OCI-M2 (cell line): Measurements from ENCODE around the gene DLG2.
"Not testable (repeated sequence)": the region's sequence is repeated elsewhere in the genome, so short reads cannot be mapped to it uniquely, and the experiment has no call there.

Experiments
- DNase-seq: peaks from one replicate; lab custom pipeline; 2025; ENCODE audit not compliant: unreplicated experiment; lab: John Stamatoyannopoulos, UW

Gene DLG2

GRCh38 chr11:85643191-85643614 is 16.1 kb upstream of the DLG2 start:
- no peak for DNase-seq

- DNase-seq = no peak
Measured at GRCh38 chr11:85634747-85635146, 7.6 kb upstream of the DLG2 start.

GRCh38 chr11:85628771-85629341 is 1.7 kb upstream of the DLG2 start:
- DNase-seq = no peak

DNA sequence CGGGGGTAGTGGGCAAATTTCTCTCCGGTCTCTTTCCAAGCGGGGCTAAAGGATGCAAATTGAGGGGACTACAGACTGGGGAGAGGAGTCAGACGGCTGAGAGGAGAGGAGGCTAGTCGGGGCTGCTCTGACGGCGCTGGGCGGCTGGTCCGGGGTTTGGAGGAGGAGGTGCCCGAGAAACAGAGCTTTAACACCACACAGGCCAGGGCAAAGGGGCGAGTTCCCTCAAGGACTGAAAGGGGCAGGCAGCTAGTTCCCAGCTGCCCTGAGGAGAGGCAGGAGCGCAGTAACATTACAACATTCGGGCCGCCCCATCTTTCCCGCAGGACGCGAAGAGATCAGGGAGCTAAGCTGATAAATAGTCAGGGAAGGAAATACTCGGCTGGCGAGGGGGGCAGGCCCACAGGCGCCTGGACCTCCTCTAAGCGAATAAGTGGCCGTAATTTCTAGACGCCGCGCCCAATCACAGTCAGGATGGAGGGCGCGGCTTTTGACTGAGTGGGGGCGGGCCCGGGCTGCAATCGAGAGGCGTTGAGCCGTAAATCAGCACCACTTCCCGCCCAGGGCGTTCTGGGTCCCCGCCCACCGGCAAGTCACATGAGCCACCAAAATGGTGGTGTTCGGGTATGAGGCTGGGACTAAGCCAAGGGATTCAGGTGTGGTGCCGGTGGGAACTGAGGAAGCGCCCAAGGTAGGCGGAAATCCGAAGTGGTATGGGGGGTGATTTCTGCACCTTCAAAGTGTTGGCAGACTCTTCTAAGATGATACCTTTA is 1.0 kb upstream of the DLG2 start, which contains the start of gene TMEM126B:
TMEM126B (plus strand) TSS at position 596 of the 773 bp plus-strand sequence; CDS start at position 611, 15 bp downstream.
- DNase-seq = peak; percentile 66

- DNase-seq = no peak
Measured at GRCh38 chr11:85626496-85626895, 648 bp downstream of the DLG2 start.

DNA sequence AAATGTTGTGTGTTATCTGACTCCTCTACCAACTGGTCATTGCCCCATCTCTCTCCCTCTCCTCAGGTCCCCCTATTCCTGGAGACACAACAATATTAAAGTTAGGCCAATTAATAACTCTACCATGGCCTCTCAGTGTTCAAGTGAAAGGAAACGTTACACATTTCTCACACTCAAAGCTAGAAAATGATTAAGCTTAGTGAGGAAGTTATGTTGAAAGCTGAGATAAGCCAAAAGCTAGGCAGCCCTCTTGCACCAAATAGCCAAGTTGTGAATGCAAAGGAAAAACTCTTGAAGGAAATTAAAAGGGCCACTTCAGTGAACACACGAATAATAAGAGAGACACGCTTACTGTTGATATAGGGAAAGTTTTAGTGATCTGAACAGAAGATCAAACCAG is 6.9 kb downstream of the DLG2 start:
- DNase-seq = no peak

GRCh38 chr11:85619499-85619898 is 7.6 kb downstream of the DLG2 start:
- no peak for DNase-seq

DNA sequence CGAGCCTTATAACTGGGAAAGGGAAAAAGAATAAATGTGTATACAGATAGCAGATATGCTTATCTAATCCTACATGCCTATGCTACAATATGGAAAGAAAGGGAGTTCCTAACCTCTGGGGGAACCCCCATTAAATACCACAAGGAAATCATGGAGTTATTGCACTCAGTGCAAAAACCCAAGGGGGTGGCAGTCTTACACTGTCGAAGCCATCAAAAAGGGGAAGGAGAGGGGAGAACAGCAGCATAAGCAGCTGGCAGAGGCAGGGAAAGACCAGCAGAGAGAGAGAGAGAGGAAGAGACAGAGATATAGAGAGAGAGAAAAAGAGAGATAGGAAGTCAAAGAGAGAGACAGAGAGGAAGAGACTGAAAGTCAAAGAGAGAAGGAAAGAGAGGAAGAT is 15.5 kb downstream of the DLG2 start:
- not testable (repeated sequence) for DNase-seq

DNA sequence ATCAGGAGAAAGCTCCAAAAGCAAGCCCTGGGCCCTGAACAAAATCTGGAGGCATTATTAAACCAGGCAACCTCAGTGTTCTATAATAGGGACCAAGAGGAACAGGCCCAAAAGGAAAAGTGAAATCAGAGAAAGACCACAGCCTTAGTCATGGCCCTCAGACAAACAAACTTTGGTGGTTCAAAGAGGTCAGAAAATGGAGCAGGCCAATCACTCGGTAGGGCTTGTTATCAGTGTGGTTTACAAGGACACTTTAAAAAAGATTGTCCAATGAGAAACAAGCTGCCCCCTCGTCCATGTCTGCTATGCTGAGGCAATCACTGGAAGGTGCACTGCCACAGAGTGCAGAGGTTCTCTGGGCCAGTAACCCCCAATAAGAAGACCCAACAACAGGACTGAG is 17.9 kb downstream of the DLG2 start:
- not testable (repeated sequence) for DNase-seq

DNA sequence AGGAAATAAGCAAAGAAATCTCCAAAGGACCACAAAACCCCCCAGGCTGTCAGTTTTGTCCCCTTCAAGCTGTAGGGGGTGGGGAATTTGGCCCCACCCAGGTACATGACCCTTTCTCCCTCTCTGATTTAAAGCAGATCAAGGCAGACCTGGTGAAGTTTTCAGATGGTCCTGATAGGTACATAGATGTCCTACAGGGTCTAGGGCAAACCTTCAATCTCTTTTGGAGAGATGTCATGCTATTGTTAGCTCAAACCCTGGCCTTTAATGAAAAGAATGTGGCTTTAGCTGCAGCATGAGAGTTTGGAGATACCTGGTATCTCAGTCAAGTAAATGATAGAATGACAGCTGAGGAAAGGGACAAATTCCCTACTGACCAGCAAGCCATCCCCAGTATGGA is 18.5 kb downstream of the DLG2 start:
- not testable (repeated sequence) for DNase-seq

DNA sequence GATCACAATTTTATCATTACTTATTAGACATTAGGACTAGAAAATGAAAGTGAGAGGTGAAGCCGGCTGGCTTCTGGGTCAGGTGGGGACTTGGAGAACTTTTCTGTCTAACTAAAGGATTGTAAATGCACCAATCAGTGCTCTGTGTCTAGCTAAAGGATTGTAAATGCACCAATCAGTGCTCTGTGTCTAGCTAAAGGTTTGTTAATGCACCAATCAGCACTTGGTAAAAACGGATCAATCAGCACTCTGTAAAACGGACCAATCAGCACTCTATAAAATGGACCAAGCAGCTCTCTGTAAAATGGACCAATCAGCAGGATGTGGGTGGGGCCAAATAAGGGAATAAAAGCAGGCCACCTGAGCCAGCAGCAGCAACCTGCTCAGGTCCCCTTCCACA is 20.9 kb downstream of the DLG2 start:
- DNase-seq = not testable (repeated sequence)

DNA sequence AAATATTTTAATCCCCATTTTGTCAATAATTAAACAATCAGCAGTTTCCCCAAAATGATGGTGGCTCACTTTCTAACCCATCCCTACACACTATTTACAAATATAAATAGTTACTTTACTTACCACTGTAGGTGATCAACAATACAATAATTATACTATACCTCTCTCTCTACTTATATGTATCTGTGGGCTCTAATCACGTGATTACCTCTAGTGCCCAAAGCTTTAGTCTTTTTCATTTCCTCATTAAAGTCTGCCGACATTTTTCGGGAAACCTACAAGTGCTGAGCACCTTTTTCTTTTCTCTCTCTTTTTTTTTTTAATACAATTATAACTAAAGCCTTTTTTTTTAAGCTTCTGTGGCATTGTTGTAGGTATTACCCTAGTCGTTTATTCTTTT is 23.9 kb downstream of the DLG2 start:
- DNase-seq = no peak

GRCh38 chr11:85602526-85603213 is 24.5 kb downstream of the DLG2 start:
- no peak for DNase-seq

DNA sequence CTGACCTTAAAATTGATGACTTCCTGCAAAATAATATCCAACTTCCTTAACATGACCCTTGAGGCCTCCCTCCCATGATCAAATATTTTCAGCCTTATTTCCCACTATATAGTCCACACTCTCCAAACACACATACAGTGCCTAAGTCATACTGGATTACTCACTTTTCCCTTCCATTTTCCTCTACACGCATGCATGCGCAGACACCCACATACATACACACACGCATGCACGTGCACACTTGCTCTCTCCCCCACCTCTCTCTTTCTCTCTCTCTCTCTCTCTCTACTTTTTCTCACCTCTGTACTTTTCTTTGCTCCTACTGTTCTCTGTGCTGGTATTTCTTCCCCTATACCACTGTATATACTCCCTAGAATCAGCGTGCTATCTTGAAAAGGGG is 28.1 kb downstream of the DLG2 start:
- no peak for DNase-seq

- no peak for DNase-seq
Measured at GRCh38 chr11:85596886-85597285, 30.3 kb downstream of the DLG2 start.

GRCh38 chr11:85595285-85595884 is 31.8 kb downstream of the DLG2 start:
- no peak for DNase-seq

GRCh38 chr11:85590848-85591483 is 36.2 kb downstream of the DLG2 start:
- DNase-seq = no peak

DNA sequence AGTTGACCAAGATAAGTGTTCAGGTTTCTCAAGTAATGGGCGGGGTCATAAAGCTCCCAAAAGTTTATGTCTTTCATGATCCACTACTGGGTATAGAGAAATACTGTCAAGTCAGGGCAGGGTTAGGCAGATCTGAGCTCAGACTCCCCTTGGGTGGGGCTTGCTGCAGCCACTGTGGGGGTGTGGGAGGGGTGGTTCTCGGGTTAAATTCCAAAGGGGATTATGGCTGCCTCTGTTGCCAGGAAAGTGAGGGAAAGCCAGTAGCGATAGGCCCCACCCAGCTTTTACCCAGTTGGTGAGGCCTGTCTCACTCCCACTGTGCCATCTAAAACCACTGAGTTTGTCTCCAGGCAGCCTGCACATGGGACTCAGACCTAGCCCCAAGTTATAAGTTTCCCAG is 37.8 kb downstream of the DLG2 start:
- no peak for DNase-seq

DNA sequence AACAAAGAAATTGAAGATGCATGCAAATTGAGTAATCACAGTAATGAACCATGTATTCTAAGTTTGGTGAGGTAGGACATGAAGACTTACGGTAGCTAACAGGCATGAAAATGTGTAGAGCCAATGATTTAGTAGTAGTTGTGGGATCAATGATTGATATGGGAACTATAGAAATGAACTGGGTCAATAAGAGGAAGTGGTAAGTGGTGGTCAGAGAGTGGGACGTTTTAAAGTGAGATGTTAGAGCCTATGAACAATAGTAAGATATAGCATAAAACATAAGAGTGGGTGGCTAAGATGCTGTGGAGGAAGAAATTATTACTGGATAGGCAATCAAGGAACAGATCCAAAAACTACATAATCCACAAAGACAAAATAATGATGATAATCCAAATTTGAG is 45.0 kb downstream of the DLG2 start:
- DNase-seq = no peak

DNA sequence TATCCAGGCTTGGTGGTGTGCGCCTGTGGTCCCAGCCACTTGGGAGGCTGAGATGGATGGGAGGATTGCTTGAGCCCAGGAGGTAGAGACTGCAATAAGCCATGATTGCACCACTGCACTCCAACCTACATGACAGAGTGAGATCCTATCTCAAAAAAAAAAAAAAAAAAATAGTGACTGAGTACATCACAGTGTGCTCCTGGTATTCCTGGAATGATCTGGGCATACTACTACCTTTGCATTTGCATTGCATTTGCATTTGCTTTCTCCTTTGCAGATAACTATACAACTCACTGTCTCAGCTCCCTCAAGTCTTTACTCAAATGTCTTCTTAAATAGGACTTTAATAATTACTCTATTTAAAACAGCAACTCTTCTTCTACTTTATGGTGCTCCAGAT is 51.8 kb downstream of the DLG2 start:
- DNase-seq = no peak

DNA sequence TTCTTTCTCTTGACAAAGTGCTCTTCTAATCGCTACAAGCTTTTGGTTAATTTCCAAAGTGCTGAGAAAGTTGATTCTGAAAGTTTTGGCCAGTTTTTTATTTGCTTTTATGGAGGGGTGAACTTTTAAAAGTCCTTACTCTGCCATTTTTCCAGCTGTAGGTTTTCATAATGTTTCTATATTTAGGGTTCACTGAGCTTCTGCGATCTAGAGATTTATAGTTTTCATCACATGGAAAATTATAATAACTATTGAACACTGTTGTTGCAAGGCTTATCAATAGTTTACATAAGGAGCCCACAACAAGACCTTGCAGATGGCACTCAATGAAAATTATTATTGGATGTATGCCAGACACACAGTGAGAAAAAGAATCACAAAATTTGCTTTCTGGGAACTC is 55.1 kb downstream of the DLG2 start:
- DNase-seq = no peak
